Rectal smooth muscle tissue (tissue), 1 donor: Measurements from ENCODE around the gene TSPAN14.

ENCODE experiments used
- H3K27ac ChIP-seq: one replicate; pipeline ENCODE4 v1.7.0; 2013; ENCODE audit warnings: low read depth, low read length, inconsistent platforms
- H3K27me3 ChIP-seq: one replicate; pipeline ENCODE4 v1.7.0; 2013; ENCODE audit warnings: low read length; ENCODE audit not compliant: control insufficient read depth, insufficient read depth
- H3K36me3 ChIP-seq: one replicate; pipeline ENCODE4 v1.7.0; 2013; ENCODE audit warnings: low read length; ENCODE audit not compliant: control insufficient read depth, insufficient read depth
- H3K4me1 ChIP-seq: one replicate; pipeline ENCODE4 v1.7.0; 2013; ENCODE audit warnings: low read length; ENCODE audit not compliant: control insufficient read depth, insufficient read depth
- H3K4me3 ChIP-seq: one replicate; pipeline ENCODE4 v1.7.0; 2013; ENCODE audit warnings: low read length
- H3K9ac ChIP-seq: one replicate; pipeline ENCODE4 v1.7.0; 2013; ENCODE audit warnings: low read length

Gene TSPAN14

GRCh38 chr10:80452640-80453039 lies 1.5 kb upstream of the TSPAN14 start:
- Histone ChIP-seq H3K27ac (no peak overlapping the region), H3K4me3 (no peak overlapping the region)

GRCh38 chr10:80453056-80453841 lies 861 bp upstream of the TSPAN14 start:
- Histone ChIP-seq H3K36me3 (no peaks in the 10 kb centered on the region), H3K9ac (peak overlapping the region; percentile 56), H3K4me3 (peak overlapping the region; percentile 65), H3K27ac (peak overlapping the region; percentile 86), H3K27me3 (no peaks in the 10 kb centered on the region), H3K4me1 (peaks cover 14% of the 10 kb centered on the region)

More at GRCh38 chr10:80452640-80453039, 1.5 kb upstream of the TSPAN14 start:
- no peaks in the 10 kb centered on the region for H3K36me3 ChIP-seq
- no peak overlapping the region for H3K9ac ChIP-seq
- H3K27me3 ChIP-seq, result no peaks in the 10 kb centered on the region
- peaks cover 14% of the 10 kb centered on the region for H3K4me1 ChIP-seq

GRCh38 chr10:80454513-80455460 lies 677 bp downstream of the TSPAN14 start:
- H3K27me3 ChIP-seq, result no peaks in the 10 kb centered on the region
- H3K27ac ChIP-seq, result peak overlapping the region; percentile 89
- H3K36me3 ChIP-seq, result no peaks in the 10 kb centered on the region
- peak overlapping the region; percentile 77 for H3K9ac ChIP-seq
- peaks cover 14% of the 10 kb centered on the region for H3K4me1 ChIP-seq
- H3K4me3 ChIP-seq, result peak overlapping the region; percentile 63

- Histone ChIP-seq H3K4me3 (peak overlapping the region; percentile 63), H3K9ac (peak overlapping the region; percentile 77), H3K27me3 (no peaks in the 10 kb centered on the region), H3K36me3 (no peaks in the 10 kb centered on the region), H3K4me1 (peaks cover 19% of the 10 kb centered on the region), H3K27ac (no peak overlapping the region)
Measured at GRCh38 chr10:80455461-80456349, 1.6 kb downstream of the TSPAN14 start.

GRCh38 chr10:80457554-80458262 lies 3.6 kb downstream of the TSPAN14 start:
- H3K27me3 ChIP-seq, result no peaks in the 10 kb centered on the region
- peak overlapping the region; percentile 19 for H3K9ac ChIP-seq
- H3K36me3 ChIP-seq, result no peaks in the 10 kb centered on the region
- peaks cover 32% of the 10 kb centered on the region for H3K4me1 ChIP-seq
- H3K4me3 ChIP-seq, result no peak overlapping the region
- H3K27ac ChIP-seq, result no peak overlapping the region

- Histone ChIP-seq H3K36me3 (no peaks in the 10 kb centered on the region), H3K27ac (no peak overlapping the region), H3K9ac (peak overlapping the region; percentile 19), H3K27me3 (no peaks in the 10 kb centered on the region), H3K4me1 (peaks cover 37% of the 10 kb centered on the region), H3K4me3 (no peak overlapping the region)
Measured at GRCh38 chr10:80458263-80458625, 4.1 kb downstream of the TSPAN14 start.

GRCh38 chr10:80458638-80459037 lies 4.5 kb downstream of the TSPAN14 start:
- Histone ChIP-seq H3K27me3 (no peaks in the 10 kb centered on the region), H3K4me3 (no peak overlapping the region), H3K4me1 (peaks cover 36% of the 10 kb centered on the region), H3K27ac (no peak overlapping the region), H3K36me3 (no peaks in the 10 kb centered on the region), H3K9ac (no peak overlapping the region)

- peak overlapping the region; percentile 26 for H3K4me3 ChIP-seq
Measured at GRCh38 chr10:80459047-80459865, 5.1 kb downstream of the TSPAN14 start.

GRCh38 chr10:80460399-80461207 lies 6.5 kb downstream of the TSPAN14 start:
- no peaks in the 10 kb centered on the region for H3K27me3 ChIP-seq
- H3K4me3 ChIP-seq, result peak overlapping the region; percentile 26
- H3K4me1 ChIP-seq, result peaks cover 51% of the 10 kb centered on the region
- peak overlapping the region; percentile 12 for H3K9ac ChIP-seq
- peak overlapping the region; percentile 46 for H3K27ac ChIP-seq
- H3K36me3 ChIP-seq, result no peaks in the 10 kb centered on the region

More at GRCh38 chr10:80459047-80459865, 5.1 kb downstream of the TSPAN14 start:
- no peaks in the 10 kb centered on the region for H3K27me3 ChIP-seq
- no peaks in the 10 kb centered on the region for H3K36me3 ChIP-seq
- no peak overlapping the region for H3K9ac ChIP-seq
- H3K4me1 ChIP-seq, result peaks cover 42% of the 10 kb centered on the region
- no peak overlapping the region for H3K27ac ChIP-seq
